ENCODE results near the gene HAGHL. TPM values are rescaled to one million over a fixed set of nuclear protein-coding genes. Genes with fewer than 3 reads are reported as not detected.
"Not testable (repeated sequence)": the region's sequence is repeated elsewhere in the genome, so short reads cannot be mapped to it uniquely, and the experiment has no call there.

The HAGHL gene
- total and polyA plus RNA-seq, 4 donors: 4.1 to 26.7 (median 13.1) TPM

- H3K9me3 ChIP-seq (ENCODE audit: control insufficient read depth in 4 of 4, insufficient read depth in 3 of 4, low read length in 3 of 4): no peaks in the 10 kb centered on the region
- H3K9ac ChIP-seq (ENCODE audit: insufficient read depth in 1 of 2, low read length in 2 of 2): peak overlapping the region in 1 of 2 donors; percentile 63
- no peaks in the 10 kb centered on the region for H3K27me3 ChIP-seq (ENCODE audit: control insufficient read depth in 3 of 3, insufficient read depth in 3 of 3, low read length in 2 of 3)
- peak overlapping the region; percentile 32 to 68 for H3K27ac ChIP-seq (ENCODE audit: low read depth in 1 of 2, low read length in 1 of 2)
- H3K4me3 ChIP-seq: peak overlapping the region; percentile 92
- peaks cover 0 to 13% (median 5%) of the 10 kb centered on the region in 5 donors for H3K4me1 ChIP-seq (ENCODE audit: control insufficient read depth in 5 of 5, insufficient read depth in 5 of 5, low read length in 5 of 5)
- no peak for ATAC-seq (ENCODE audit: insufficient read depth, low FRiP score)
- 0 to 1% methylated on average over 20 to 22 of the region's 22 CpGs for WGBS, 2 donors
- no peak for DNase-seq
- no peak for TF ChIP-seq CTCF (IDR thresholded peaks at IDR 0.05; ENCODE audit: control extremely low read depth, extremely low read depth)
- H3K36me3 ChIP-seq (ENCODE audit: control insufficient read depth in 4 of 4, insufficient read depth in 4 of 4, low read length in 4 of 4): peaks cover 0 to 21% (median 5%) of the 10 kb centered on the region in 4 donors
Observed at GRCh38 chr16:740459-740763, 13.5 kb downstream of the HAGHL start.

- peak; percentile 79 for TF ChIP-seq CTCF (IDR thresholded peaks at IDR 0.05; ENCODE audit: control extremely low read depth, extremely low read depth)
- H3K4me1 ChIP-seq (ENCODE audit: control insufficient read depth in 5 of 5, insufficient read depth in 5 of 5, low read length in 5 of 5): peaks cover 0 to 13% (median 5%) of the 10 kb centered on the region in 5 donors
- H3K27ac ChIP-seq (ENCODE audit: low read depth in 1 of 2, low read length in 1 of 2): peak within 1 kb of the TSS; percentile 32 to 68
- peak within 1 kb of the TSS; percentile 92 for H3K4me3 ChIP-seq
- H3K27me3 ChIP-seq (ENCODE audit: control insufficient read depth in 3 of 3, insufficient read depth in 3 of 3, low read length in 2 of 3): no peaks in the 10 kb centered on the region
- no peaks in the 10 kb centered on the region for H3K9me3 ChIP-seq (ENCODE audit: control insufficient read depth in 4 of 4, insufficient read depth in 3 of 4, low read length in 3 of 4)
- peaks cover 0 to 16% (median 5%) of the 10 kb centered on the region in 4 donors for H3K36me3 ChIP-seq (ENCODE audit: control insufficient read depth in 4 of 4, insufficient read depth in 4 of 4, low read length in 4 of 4)
- DNase-seq (peak; percentile 86 to 93 (median 91)), ATAC-seq (ENCODE audit: insufficient read depth, low FRiP score) (peak; percentile 91)
- 1% methylated on average over 79 of the region's 79 CpGs for WGBS, 2 donors
- H3K9ac ChIP-seq (ENCODE audit: insufficient read depth in 1 of 2, low read length in 2 of 2): peak within 1 kb of the TSS in 1 of 2 donors; percentile 63
Observed at GRCh38 chr16:740764-741505, 14.0 kb downstream of the HAGHL start, which contains the start of gene CIAO3. Gene CIAO3, minus strand, starts transcription at chr16:740997. Its CDS starts 12 bp downstream, at chr16:740985.

GRCh38 chr16:741986-742629, 15.2 kb downstream of the HAGHL start:
- no peak for ATAC-seq (ENCODE audit: insufficient read depth, low FRiP score)
- no peak for DNase-seq
- H3K27ac ChIP-seq (ENCODE audit: low read depth in 1 of 2, low read length in 1 of 2): no peak overlapping the region
- no peak for TF ChIP-seq CTCF (IDR thresholded peaks at IDR 0.05; ENCODE audit: control extremely low read depth, extremely low read depth)
- no peaks in the 10 kb centered on the region for H3K27me3 ChIP-seq (ENCODE audit: control insufficient read depth in 3 of 3, insufficient read depth in 3 of 3, low read length in 2 of 3)
- peaks cover 0 to 9% (median 3%) of the 10 kb centered on the region in 4 donors for H3K36me3 ChIP-seq (ENCODE audit: control insufficient read depth in 4 of 4, insufficient read depth in 4 of 4, low read length in 4 of 4)
- peaks cover 0 to 13% (median 5%) of the 10 kb centered on the region in 5 donors for H3K4me1 ChIP-seq (ENCODE audit: control insufficient read depth in 5 of 5, insufficient read depth in 5 of 5, low read length in 5 of 5)
- 91 to 95% methylated on average over 15 of the region's 15 CpGs for WGBS, 2 donors
- H3K9ac ChIP-seq (ENCODE audit: insufficient read depth in 1 of 2, low read length in 2 of 2): no peak overlapping the region
- no peaks in the 10 kb centered on the region for H3K9me3 ChIP-seq (ENCODE audit: control insufficient read depth in 4 of 4, insufficient read depth in 3 of 4, low read length in 3 of 4)
- no peak overlapping the region for H3K4me3 ChIP-seq

- 83 to 90% methylated on average over 14 of the region's 14 CpGs for WGBS, 2 donors
- not testable (repeated sequence) for H3K9ac ChIP-seq (ENCODE audit: insufficient read depth in 1 of 2, low read length in 2 of 2); ATAC-seq (ENCODE audit: insufficient read depth, low FRiP score)
Observed at GRCh38 chr16:742894-743293, 16.0 kb downstream of the HAGHL start.

More at GRCh38 chr16:742894-743293, 16.0 kb downstream of the HAGHL start:
- not testable (repeated sequence) for H3K4me3 ChIP-seq; H3K36me3 ChIP-seq (ENCODE audit: control insufficient read depth in 4 of 4, insufficient read depth in 4 of 4, low read length in 4 of 4); H3K27ac ChIP-seq (ENCODE audit: low read depth in 1 of 2, low read length in 1 of 2); DNase-seq; H3K27me3 ChIP-seq (ENCODE audit: control insufficient read depth in 3 of 3, insufficient read depth in 3 of 3, low read length in 2 of 3); H3K9me3 ChIP-seq (ENCODE audit: control insufficient read depth in 4 of 4, insufficient read depth in 3 of 4, low read length in 3 of 4)
- H3K4me1 ChIP-seq (ENCODE audit: control insufficient read depth in 5 of 5, insufficient read depth in 5 of 5, low read length in 5 of 5): peaks cover 0 to 13% (median 5%) of the 10 kb centered on the region in 5 donors

Data from lung (tissue), 12 donors.